ENCODE measurements around the gene STARD13. TPM values are rescaled to one million over a fixed set of nuclear protein-coding genes. Genes with fewer than 3 reads are reported as not detected.

The STARD13 gene
- total RNA-seq, 1 donor from 2014 or later = 2.0 TPM

GRCh38 chr13:33229446-33230177, 55.9 kb downstream of the STARD13 start:
- DNase-seq (ENCODE audit: low spot score) = peak; percentile 10
- H3K36me3 Mint-ChIP-seq = peaks cover 4% of the 10 kb centered on the region

GRCh38 chr13:33228648-33229445, 56.7 kb downstream of the STARD13 start:
- H3K4me1 ChIP-seq = peaks cover 10% of the 10 kb centered on the region
- H3K27ac Mint-ChIP-seq = peak overlapping the region; percentile 38
- H3F3A ChIP-seq (ENCODE audit: low read depth) = peaks cover 12% of the 10 kb centered on the region
- H3K4me1 Mint-ChIP-seq = peaks cover 14% of the 10 kb centered on the region
- no peak overlapping the region for H3K4me3 Mint-ChIP-seq
- no peaks in the 10 kb centered on the region for H3K36me3 ChIP-seq
- H3K27ac ChIP-seq = no peak overlapping the region
- H3K36me3 Mint-ChIP-seq = peaks cover 2% of the 10 kb centered on the region
- no peaks in the 10 kb centered on the region for H3K9me3 ChIP-seq (ENCODE audit: low read depth)
- no peak overlapping the region for H3K4me2 ChIP-seq
- no peaks in the 10 kb centered on the region for H3K27me3 ChIP-seq
- TF ChIP-seq, protein P1, sequence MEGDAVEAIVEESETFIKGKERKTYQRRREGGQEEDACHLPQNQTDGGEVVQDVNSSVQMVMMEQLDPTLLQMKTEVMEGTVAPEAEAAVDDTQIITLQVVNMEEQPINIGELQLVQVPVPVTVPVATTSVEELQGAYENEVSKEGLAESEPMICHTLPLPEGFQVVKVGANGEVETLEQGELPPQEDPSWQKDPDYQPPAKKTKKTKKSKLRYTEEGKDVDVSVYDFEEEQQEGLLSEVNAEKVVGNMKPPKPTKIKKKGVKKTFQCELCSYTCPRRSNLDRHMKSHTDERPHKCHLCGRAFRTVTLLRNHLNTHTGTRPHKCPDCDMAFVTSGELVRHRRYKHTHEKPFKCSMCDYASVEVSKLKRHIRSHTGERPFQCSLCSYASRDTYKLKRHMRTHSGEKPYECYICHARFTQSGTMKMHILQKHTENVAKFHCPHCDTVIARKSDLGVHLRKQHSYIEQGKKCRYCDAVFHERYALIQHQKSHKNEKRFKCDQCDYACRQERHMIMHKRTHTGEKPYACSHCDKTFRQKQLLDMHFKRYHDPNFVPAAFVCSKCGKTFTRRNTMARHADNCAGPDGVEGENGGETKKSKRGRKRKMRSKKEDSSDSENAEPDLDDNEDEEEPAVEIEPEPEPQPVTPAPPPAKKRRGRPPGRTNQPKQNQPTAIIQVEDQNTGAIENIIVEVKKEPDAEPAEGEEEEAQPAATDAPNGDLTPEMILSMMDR (IDR thresholded peaks at IDR 0.05) = peak; percentile 87
- TF ChIP-seq EZH2phosphoT487 (IDR thresholded peaks at IDR 0.05) = no peak
- no peaks in the 10 kb centered on the region for H4K20me1 ChIP-seq (ENCODE audit: low read depth)
- H3K79me2 ChIP-seq (ENCODE audit: low read depth) = no peaks in the 10 kb centered on the region
- H3K27me3 Mint-ChIP-seq (ENCODE audit: insufficient read depth, low read depth) = no peaks in the 10 kb centered on the region
- peak; percentile 51 for DNase-seq (ENCODE audit: low spot score)
- no peak overlapping the region for H3K4me3 ChIP-seq
- no peak overlapping the region for H3K9ac ChIP-seq
- peaks cover 6% of the 10 kb centered on the region for H3K9me3 Mint-ChIP-seq
- H2AFZ ChIP-seq (replicated peaks) = peak overlapping the region; percentile 47

More at GRCh38 chr13:33229446-33230177, 55.9 kb downstream of the STARD13 start:
- peaks cover 6% of the 10 kb centered on the region for H3K9me3 Mint-ChIP-seq
- H3K27ac Mint-ChIP-seq = peak overlapping the region; percentile 38
- Histone ChIP-seq H4K20me1 (ENCODE audit: low read depth) (no peaks in the 10 kb centered on the region), H3K9me3 (ENCODE audit: low read depth) (no peaks in the 10 kb centered on the region), H3K36me3 (no peaks in the 10 kb centered on the region), H3K9ac (no peak overlapping the region), H3K27ac (no peak overlapping the region), H3K79me2 (ENCODE audit: low read depth) (no peaks in the 10 kb centered on the region), H3K4me1 (peaks cover 10% of the 10 kb centered on the region), H2AFZ (replicated peaks) (peak overlapping the region; percentile 47), H3K4me2 (no peak overlapping the region), H3F3A (ENCODE audit: low read depth) (peaks cover 12% of the 10 kb centered on the region), H3K27me3 (no peaks in the 10 kb centered on the region), H3K4me3 (no peak overlapping the region)
- H3K27me3 Mint-ChIP-seq (ENCODE audit: insufficient read depth, low read depth) = no peaks in the 10 kb centered on the region
- TF ChIP-seq EZH2phosphoT487 (IDR thresholded peaks at IDR 0.05) (no peak), EZH2 (IDR thresholded peaks at IDR 0.05) (no peak)
- TF ChIP-seq, protein P1 (IDR thresholded peaks at IDR 0.05) = no peak
- H3K4me3 Mint-ChIP-seq = no peak overlapping the region
- peaks cover 14% of the 10 kb centered on the region for H3K4me1 Mint-ChIP-seq

- Histone ChIP-seq H3K27ac (no peak overlapping the region), H3K4me1 (peaks cover 10% of the 10 kb centered on the region), H3K36me3 (no peaks in the 10 kb centered on the region), H3K9me3 (ENCODE audit: low read depth) (no peaks in the 10 kb centered on the region), H3K9ac (no peak overlapping the region), H4K20me1 (ENCODE audit: low read depth) (no peaks in the 10 kb centered on the region), H3K27me3 (no peaks in the 10 kb centered on the region), H2AFZ (replicated peaks) (no peak overlapping the region), H3K79me2 (ENCODE audit: low read depth) (no peaks in the 10 kb centered on the region), H3K4me2 (no peak overlapping the region), H3K4me3 (no peak overlapping the region), H3F3A (ENCODE audit: low read depth) (peaks cover 12% of the 10 kb centered on the region)
- Mint-ChIP-seq H3K4me1 (peaks cover 14% of the 10 kb centered on the region), H3K27ac (no peak overlapping the region), H3K27me3 (ENCODE audit: insufficient read depth, low read depth) (no peaks in the 10 kb centered on the region), H3K9me3 (peaks cover 2% of the 10 kb centered on the region), H3K36me3 (no peaks in the 10 kb centered on the region), H3K4me3 (no peak overlapping the region)
- TF ChIP-seq, protein P1 (IDR thresholded peaks at IDR 0.05) = no peak
- TF ChIP-seq EZH2phosphoT487 (IDR thresholded peaks at IDR 0.05) = no peak
- no peak for TF ChIP-seq EZH2 (IDR thresholded peaks at IDR 0.05)
- DNase-seq (ENCODE audit: low spot score) = no peak
These were observed 57.5 kb downstream of the STARD13 start for GRCh38 chr13:33227927-33228647.
